ENCODE measurements around the gene ANKS3. TPM values are rescaled to one million over a fixed set of nuclear protein-coding genes. Genes with fewer than 3 reads are reported as not detected.

The ANKS3 gene
- total RNA-seq, 1 donor from 2014 or later: 16.8 TPM

DNA sequence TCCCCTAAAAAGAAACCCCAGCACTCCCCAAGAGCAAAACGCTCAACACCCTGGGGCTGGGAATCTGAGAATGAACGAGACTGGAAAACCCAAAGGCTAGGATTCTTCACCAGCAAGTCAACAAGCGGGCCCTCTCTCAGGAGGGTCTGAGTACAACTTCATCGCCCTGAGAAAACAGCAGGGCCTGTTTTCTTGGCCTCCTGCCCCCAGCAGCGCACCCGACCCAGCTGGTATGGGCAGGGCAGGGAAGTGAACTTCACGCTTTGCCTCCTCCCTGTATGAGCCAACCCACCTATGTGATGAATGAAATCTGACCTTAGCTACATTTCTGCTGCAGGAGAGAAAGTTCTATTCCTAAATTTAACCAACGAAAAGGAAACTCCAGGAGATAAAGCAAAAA, 29.6 kb downstream of the ANKS3 start:
- FAIRE-seq (no peak), DNase-seq (ENCODE audit: low read depth) (no peak)
- no peak overlapping the region for H3K4me3 ChIP-seq (ENCODE audit: low read depth, low read length)
- peaks cover 24% of the 10 kb centered on the region for H3K36me3 ChIP-seq (ENCODE audit: control insufficient read depth, insufficient read depth, low read length)
- TF ChIP-seq, protein P1, sequence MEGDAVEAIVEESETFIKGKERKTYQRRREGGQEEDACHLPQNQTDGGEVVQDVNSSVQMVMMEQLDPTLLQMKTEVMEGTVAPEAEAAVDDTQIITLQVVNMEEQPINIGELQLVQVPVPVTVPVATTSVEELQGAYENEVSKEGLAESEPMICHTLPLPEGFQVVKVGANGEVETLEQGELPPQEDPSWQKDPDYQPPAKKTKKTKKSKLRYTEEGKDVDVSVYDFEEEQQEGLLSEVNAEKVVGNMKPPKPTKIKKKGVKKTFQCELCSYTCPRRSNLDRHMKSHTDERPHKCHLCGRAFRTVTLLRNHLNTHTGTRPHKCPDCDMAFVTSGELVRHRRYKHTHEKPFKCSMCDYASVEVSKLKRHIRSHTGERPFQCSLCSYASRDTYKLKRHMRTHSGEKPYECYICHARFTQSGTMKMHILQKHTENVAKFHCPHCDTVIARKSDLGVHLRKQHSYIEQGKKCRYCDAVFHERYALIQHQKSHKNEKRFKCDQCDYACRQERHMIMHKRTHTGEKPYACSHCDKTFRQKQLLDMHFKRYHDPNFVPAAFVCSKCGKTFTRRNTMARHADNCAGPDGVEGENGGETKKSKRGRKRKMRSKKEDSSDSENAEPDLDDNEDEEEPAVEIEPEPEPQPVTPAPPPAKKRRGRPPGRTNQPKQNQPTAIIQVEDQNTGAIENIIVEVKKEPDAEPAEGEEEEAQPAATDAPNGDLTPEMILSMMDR (IDR thresholded peaks at IDR 0.05; ENCODE audit: insufficient read depth, low read length, severe bottlenecking): no peak
- no peaks in the 10 kb centered on the region for H3K27me3 ChIP-seq (ENCODE audit: control insufficient read depth, insufficient read depth, low read length)

DNA sequence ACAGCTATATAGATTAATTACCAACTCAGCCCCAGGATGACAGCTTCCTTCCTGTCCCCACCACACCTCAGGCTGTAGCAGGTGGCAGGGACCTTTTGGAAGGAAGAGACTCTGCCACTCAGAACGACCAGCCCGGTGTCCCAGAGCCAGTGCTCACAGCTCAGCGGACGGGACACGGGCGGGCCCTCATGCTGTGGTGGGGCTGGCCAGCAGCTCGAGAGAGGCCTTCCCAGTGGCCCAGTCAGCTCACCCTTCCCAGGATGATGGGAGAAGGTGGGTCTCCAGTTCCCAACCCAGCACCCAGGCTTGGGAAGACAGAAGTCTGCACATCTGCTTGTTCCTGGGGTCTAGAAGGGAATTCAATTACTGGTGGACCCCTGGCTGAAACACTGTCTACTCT, 30.2 kb downstream of the ANKS3 start:
- Histone ChIP-seq H3K36me3 (ENCODE audit: control insufficient read depth, insufficient read depth, low read length) (peaks cover 28% of the 10 kb centered on the region), H3K4me3 (ENCODE audit: low read depth, low read length) (no peak overlapping the region), H3K27me3 (ENCODE audit: control insufficient read depth, insufficient read depth, low read length) (no peaks in the 10 kb centered on the region)
- no peak for DNase-seq (ENCODE audit: low read depth)
- no peak for FAIRE-seq
- TF ChIP-seq, protein P1 (IDR thresholded peaks at IDR 0.05; ENCODE audit: insufficient read depth, low read length, severe bottlenecking): no peak

DNA sequence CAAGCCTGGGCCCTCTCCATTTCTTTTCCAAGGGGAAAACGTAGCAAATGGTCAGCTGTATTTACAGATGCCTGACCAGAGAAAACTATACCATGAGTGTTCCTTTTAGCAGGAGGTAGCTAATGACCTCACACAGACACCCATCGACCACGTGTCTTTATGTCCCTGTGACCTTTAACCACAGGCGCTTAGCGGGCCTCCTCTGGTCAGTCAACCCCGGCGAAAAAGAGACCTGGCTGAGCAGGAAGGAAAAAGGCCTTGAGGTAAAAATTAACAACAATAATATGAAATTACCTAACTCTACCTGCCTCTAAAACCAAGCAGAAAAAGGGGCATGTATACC, 31.6 kb downstream of the ANKS3 start:
- Histone ChIP-seq H3K27me3 (ENCODE audit: control insufficient read depth, insufficient read depth, low read length) (no peaks in the 10 kb centered on the region), H3K36me3 (ENCODE audit: control insufficient read depth, insufficient read depth, low read length) (peaks cover 36% of the 10 kb centered on the region), H3K4me3 (ENCODE audit: low read depth, low read length) (no peak overlapping the region)
- DNase-seq (ENCODE audit: low read depth) (no peak), FAIRE-seq (no peak)
- TF ChIP-seq, protein P1 (IDR thresholded peaks at IDR 0.05; ENCODE audit: insufficient read depth, low read length, severe bottlenecking): no peak

DNA sequence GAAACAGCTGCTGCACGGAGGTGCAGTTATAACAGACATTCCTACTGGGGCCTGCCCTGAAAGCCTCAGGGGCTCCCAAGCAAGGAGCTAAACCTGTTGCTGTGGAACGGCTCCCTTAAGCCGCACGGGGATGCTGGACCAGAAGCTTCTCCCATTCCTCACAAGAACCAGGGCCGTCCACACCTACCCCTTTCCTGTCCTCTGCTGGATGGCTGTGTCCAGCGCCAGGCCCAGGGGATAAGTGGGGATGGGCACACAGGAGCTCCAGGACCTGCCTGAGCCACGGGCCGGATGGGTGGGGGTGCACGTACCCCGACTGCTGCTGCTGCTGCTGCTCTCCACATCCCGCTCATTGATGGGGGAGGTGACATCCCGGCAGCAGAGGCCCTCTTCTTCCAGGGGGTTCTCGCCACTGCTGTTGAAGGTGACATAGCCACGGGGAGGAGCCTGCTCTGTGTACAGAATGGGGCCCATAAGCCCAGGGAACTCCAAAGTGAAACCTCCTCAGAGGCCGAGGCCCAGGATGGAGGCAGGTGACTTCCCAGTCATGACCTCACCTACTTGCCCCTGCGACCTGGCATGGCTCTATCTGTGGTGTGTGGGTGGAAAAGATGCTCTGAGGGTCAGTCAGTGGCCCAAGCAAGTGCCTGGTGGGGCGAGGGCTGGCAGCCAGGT, 32.1 kb downstream of the ANKS3 start:
- H3K36me3 ChIP-seq (ENCODE audit: control insufficient read depth, insufficient read depth, low read length): peaks cover 39% of the 10 kb centered on the region
- FAIRE-seq: no peak
- no peak overlapping the region for H3K4me3 ChIP-seq (ENCODE audit: low read depth, low read length)
- no peak for DNase-seq (ENCODE audit: low read depth)
- H3K27me3 ChIP-seq (ENCODE audit: control insufficient read depth, insufficient read depth, low read length): no peaks in the 10 kb centered on the region
- TF ChIP-seq, protein P1 (IDR thresholded peaks at IDR 0.05; ENCODE audit: insufficient read depth, low read length, severe bottlenecking): no peak

DNA sequence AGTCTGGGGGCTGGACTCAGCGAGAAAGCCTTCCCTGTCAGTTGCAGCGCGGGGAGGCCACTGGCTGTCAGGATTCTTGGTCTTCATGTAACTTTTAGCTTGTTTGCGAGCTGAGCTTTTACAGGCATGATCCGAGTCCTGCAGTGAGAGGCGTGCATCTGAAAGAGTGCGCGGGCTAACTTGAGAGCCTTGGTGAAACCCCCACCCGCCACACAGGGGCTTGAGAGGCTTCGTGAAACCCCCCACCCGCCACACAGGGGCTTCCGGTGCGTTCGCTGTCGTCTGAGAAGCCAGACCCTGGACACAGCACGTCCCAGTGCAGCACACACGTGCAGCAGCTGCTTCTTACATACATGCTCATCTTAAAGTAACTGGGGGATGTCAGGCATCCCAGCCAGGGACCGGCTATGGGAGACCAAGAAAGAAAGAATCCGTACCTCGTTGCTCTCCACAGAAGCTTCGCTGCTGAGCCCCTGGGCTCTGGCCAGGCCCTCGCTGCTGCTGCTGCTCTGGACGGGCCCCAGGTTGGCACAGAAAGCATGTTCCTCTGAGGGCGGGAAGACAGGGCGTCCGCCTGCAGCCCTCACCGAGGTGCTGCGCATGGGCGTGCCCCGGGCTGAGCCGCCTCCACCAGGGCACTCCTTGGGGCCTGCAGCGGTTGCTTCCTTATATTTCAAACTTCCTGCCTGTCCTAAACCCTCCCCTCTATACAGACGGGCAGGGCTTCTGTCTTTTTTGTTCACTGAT, 32.9 kb downstream of the ANKS3 start:
- FAIRE-seq: no peak

More for the DNA sequence above, 32.9 kb downstream of the ANKS3 start:
- H3K4me3 ChIP-seq (ENCODE audit: low read depth, low read length): no peak overlapping the region
- DNase-seq (ENCODE audit: low read depth): no peak
- H3K27me3 ChIP-seq (ENCODE audit: control insufficient read depth, insufficient read depth, low read length): no peaks in the 10 kb centered on the region
- TF ChIP-seq, protein P1 (IDR thresholded peaks at IDR 0.05; ENCODE audit: insufficient read depth, low read length, severe bottlenecking): no peak
- peaks cover 37% of the 10 kb centered on the region for H3K36me3 ChIP-seq (ENCODE audit: control insufficient read depth, insufficient read depth, low read length)
